ENCODE measurements around the gene FBXO24.

DNA sequence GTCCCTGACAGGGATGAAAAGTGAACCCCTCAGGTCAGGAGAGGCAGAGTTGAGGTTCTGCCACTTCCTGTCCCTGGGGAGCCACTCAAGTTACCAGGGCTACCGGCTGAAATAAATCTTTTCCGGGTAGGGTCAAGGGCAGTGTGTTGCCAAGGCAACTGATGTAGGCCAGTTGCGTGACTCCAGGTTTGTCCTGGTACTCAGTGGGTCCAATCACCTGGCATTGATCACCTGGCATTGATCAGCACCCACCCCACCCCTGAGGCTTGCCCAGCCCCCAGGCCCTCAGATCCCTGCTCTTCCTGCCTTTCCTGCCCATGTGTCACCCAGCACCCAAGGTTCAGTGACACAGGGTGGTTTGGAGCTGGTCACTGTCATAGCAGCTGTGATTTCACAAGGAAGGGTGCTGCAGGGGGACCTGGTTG, 18.4 kb upstream of the FBXO24 start:
- TF ChIP-seq CTCF (IDR thresholded peaks at IDR 0.05) (no peak), POLR2A (IDR thresholded peaks at IDR 0.05) (no peak)

Measured in body of pancreas (tissue), 4 donors.